GM18951 (cell line): ENCODE results near the gene ARL15.
"Not testable (repeated sequence)": the region's sequence is repeated elsewhere in the genome, so short reads cannot be mapped to it uniquely, and the experiment has no call there.

ENCODE experiments used
- POLR2A ChIP-seq: IDR thresholded peaks from 4 replicates; pipeline ENCODE4 v1.6.1; 2011; ENCODE audit warnings: mild to moderate bottlenecking; ENCODE audit not compliant: insufficient read length, insufficient read depth; ENCODE audit errors: extremely low read depth
- in situ Hi-C: fragments of 300-500 bp; cut with MboI; formaldehyde crosslinking; loops from one replicate; pipeline ENCODE4 v1.12.0; 2022; ENCODE audit warnings: low sequenced_read_pairs, mixed read lengths, inconsistent platforms; ENCODE audit not compliant: unreplicated experiment

ARL15 gene

DNA sequence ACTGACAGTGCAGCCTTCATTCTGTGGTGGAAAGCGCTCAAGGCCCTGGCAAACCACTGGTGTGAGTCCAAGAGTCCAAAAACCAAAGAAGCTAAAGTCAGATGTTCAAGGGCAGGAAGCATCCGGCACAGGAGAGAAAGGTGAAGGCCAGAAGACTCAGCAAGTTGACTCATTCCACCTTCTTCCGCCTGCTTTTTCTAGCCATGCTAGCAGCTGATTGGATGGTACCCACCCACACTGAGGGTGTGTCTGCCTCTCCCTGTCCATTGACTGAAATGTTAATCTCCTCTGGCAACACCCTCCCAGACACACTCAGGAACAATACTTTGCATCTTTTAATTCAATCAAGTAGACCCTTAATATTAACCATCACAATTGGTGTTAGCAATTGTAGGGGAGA lies 453.9 kb downstream of the ARL15 start:
- TF ChIP-seq POLR2A = no peak

GRCh38 chr5:53836851-53837430 lies 473.4 kb downstream of the ARL15 start:
- in situ Hi-C loops = not testable (repeated sequence)

More for the DNA sequence above, 453.9 kb downstream of the ARL15 start:
- in situ Hi-C loops = no loop called here

- TF ChIP-seq POLR2A = no peak
- in situ Hi-C loops = no loop called here
Observed at GRCh38 chr5:53834500-53834899, 475.9 kb downstream of the ARL15 start.
